Measurements from ENCODE around the gene ZNF212.
A peak's percentile ranks its signal among the peaks of the same experiment; 100 is the strongest.

ZNF212 gene

DNA sequence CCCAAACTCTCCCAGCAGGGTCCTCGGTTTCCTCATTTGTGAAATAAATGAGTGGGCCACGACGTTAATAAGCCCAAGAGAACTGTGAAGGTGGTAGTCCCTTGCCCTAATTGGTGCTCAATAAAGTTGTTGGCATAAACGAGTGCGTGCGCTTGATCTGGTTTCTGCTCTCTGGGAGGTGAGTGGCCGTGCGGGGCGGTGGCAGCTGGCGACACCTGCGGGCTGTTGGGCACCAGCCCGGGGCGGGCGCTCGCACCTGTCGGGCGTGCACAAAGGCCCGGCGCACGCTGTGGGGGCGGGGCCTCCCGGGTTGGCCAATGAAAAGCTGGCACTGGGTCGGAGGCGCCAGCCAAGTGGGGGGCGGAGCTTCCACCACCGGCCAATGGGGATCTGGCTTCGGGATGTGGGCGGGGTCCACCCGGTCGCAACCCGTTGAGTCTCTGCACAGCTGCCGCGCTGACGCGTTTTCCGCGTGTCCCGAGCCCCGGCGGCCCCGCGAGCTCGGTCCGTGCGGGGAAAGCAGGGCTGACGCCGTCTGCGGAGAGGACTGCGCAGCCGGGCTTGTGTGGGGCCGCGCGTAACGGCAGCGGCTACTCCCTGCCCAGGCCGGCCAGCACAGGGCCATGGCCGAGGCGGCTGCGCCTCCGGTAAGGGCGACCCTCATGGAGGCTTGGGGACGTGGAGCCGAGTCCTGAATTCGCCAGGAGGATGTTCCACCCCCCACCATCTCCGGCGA lies 45.6 kb downstream of the ZNF212 start:
- H3K9ac ChIP-seq (ENCODE audit: low read depth in 1 of 2, low read length in 2 of 2), result peak overlapping the region; percentile 74 to 79
- no peaks in the 10 kb centered on the region for H3K9me3 ChIP-seq (ENCODE audit: control insufficient read depth in 2 of 2, low read length in 2 of 2)
- peaks cover 10 to 13% of the 10 kb centered on the region in 2 donors for H3K4me1 ChIP-seq (ENCODE audit: control insufficient read depth in 2 of 2, insufficient read depth in 2 of 2, low read length in 2 of 2)
- H3K4me3 ChIP-seq (ENCODE audit: low read length in 2 of 2), result peak overlapping the region; percentile 69 to 82
- peak overlapping the region in 1 of 2 donors; percentile 39 for H3K27ac ChIP-seq (ENCODE audit: low read depth in 2 of 2, low read length in 2 of 2)
- H3K36me3 ChIP-seq (ENCODE audit: control insufficient read depth in 2 of 2, insufficient read depth in 2 of 2, low read length in 2 of 2), result peaks cover 5 to 10% of the 10 kb centered on the region in 2 donors
- no peaks in the 10 kb centered on the region for H3K27me3 ChIP-seq (ENCODE audit: control insufficient read depth in 2 of 2, insufficient read depth in 2 of 2, low read length in 2 of 2)

DNA sequence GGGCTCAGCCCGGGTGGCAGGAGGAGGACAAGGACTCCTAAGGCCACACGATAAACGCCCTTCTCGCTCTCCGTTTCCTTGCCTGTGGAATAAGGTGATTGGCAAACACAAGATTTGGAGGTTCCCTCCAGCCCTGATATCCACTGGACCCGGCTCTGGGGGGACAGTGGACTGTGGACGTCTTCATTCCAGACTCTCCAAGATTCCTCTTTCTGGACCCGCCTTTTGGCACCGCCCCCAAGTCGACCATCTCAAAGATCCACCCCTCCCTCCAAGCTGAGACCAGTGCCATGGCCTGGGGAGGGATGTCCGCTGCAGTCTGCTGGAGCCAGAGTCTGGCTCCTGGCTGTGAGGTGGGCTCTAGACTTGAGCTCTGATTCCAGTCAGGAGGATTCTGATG lies 46.2 kb downstream of the ZNF212 start:
- H3K9me3 ChIP-seq (ENCODE audit: control insufficient read depth in 2 of 2, low read length in 2 of 2), result no peaks in the 10 kb centered on the region
- H3K4me1 ChIP-seq (ENCODE audit: control insufficient read depth in 2 of 2, insufficient read depth in 2 of 2, low read length in 2 of 2), result peaks cover 10 to 13% of the 10 kb centered on the region in 2 donors
- H3K27me3 ChIP-seq (ENCODE audit: control insufficient read depth in 2 of 2, insufficient read depth in 2 of 2, low read length in 2 of 2), result no peaks in the 10 kb centered on the region
- H3K36me3 ChIP-seq (ENCODE audit: control insufficient read depth in 2 of 2, insufficient read depth in 2 of 2, low read length in 2 of 2), result peaks cover 2 to 8% of the 10 kb centered on the region in 2 donors
- no peak overlapping the region for H3K27ac ChIP-seq (ENCODE audit: low read depth in 2 of 2, low read length in 2 of 2)
- H3K9ac ChIP-seq (ENCODE audit: low read depth in 1 of 2, low read length in 2 of 2), result peak overlapping the region; percentile 74 to 79
- peak overlapping the region; percentile 69 to 82 for H3K4me3 ChIP-seq (ENCODE audit: low read length in 2 of 2)

DNA sequence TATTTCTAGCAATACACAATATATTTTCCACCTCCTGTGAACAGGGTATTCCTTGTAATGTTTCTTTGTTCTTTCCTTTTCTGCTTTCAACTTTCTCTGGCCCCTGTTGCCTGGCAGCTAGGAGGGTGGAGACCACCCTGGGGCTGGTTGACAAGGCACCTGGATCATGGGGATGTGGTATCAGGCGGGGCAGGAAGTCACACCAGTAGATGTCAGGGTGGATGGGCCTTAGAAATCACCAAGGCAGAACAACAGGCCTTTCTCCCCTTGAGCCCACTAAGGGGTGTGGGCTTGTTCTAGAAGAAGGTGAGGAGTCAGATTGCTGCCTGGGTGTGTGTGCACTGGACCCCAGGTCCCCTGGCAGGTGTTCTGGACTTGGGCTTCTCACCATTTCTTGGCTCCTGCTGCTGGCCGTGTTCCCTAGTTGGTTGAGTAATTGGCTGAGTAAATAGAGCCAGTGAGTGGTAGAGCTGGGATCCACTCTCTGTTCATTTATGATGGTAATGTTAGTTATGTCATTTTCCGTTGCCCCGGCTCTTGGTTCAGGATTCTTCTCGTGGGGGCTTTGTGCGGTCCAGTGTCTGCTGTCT lies 47.5 kb downstream of the ZNF212 start:
- no peak overlapping the region for H3K4me3 ChIP-seq (ENCODE audit: low read length in 2 of 2)
- H3K9ac ChIP-seq (ENCODE audit: low read depth in 1 of 2, low read length in 2 of 2), result no peak overlapping the region
- H3K9me3 ChIP-seq (ENCODE audit: control insufficient read depth in 2 of 2, low read length in 2 of 2), result no peaks in the 10 kb centered on the region
- peaks cover 10 to 13% of the 10 kb centered on the region in 2 donors for H3K4me1 ChIP-seq (ENCODE audit: control insufficient read depth in 2 of 2, insufficient read depth in 2 of 2, low read length in 2 of 2)
- no peaks in the 10 kb centered on the region for H3K27me3 ChIP-seq (ENCODE audit: control insufficient read depth in 2 of 2, insufficient read depth in 2 of 2, low read length in 2 of 2)
- H3K27ac ChIP-seq (ENCODE audit: low read depth in 2 of 2, low read length in 2 of 2), result no peak overlapping the region
- peaks cover 0 to 3% of the 10 kb centered on the region in 2 donors for H3K36me3 ChIP-seq (ENCODE audit: control insufficient read depth in 2 of 2, insufficient read depth in 2 of 2, low read length in 2 of 2)

DNA sequence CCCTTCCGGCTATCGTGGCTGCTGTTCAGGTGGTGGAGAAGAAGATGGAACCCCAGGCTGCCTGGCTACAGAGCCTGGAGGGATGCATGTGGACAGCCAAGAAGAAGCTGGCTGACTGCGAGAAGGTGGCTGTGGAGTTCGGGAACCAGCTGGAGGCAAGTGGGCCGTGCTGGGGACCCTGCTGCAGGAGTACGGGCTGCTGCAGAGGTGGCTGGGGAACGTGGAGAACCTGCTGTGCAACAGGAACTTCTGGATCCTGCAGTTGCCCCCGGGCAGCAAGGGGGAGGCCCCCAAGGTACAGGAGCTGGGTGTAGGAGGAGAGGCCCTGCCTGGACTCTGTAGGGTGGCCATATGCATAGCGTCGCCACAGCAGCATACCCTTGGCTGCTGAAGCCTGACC lies 48.2 kb downstream of the ZNF212 start:
- H3K27me3 ChIP-seq (ENCODE audit: control insufficient read depth in 2 of 2, insufficient read depth in 2 of 2, low read length in 2 of 2), result no peaks in the 10 kb centered on the region
- peaks cover 10 to 13% of the 10 kb centered on the region in 2 donors for H3K4me1 ChIP-seq (ENCODE audit: control insufficient read depth in 2 of 2, insufficient read depth in 2 of 2, low read length in 2 of 2)
- H3K4me3 ChIP-seq (ENCODE audit: low read length in 2 of 2), result no peak overlapping the region
- peaks cover 0 to 3% of the 10 kb centered on the region in 2 donors for H3K36me3 ChIP-seq (ENCODE audit: control insufficient read depth in 2 of 2, insufficient read depth in 2 of 2, low read length in 2 of 2)
- H3K27ac ChIP-seq (ENCODE audit: low read depth in 2 of 2, low read length in 2 of 2), result no peak overlapping the region
- no peaks in the 10 kb centered on the region for H3K9me3 ChIP-seq (ENCODE audit: control insufficient read depth in 2 of 2, low read length in 2 of 2)
- no peak overlapping the region for H3K9ac ChIP-seq (ENCODE audit: low read depth in 1 of 2, low read length in 2 of 2)

DNA sequence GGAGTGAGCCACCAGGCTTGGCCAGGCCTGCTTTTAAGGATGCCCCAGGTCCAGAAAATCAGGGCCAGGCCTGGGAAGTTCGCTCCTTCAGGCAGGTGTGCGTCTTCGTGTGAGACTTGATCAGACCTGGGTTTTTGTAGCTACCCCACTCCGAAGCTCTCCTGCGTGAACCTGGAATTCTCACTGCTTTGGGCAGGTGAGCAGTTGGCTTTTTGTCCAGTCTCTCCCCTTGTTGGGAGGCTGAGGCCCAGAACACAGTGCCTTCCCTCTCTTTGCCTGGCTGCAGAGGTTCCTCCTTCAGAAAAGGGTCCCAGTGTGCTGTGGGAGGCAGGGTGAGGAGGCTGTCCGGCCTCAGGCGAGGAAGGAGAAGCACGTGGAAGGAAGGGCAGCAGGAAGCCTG lies 49.8 kb downstream of the ZNF212 start:
- Histone ChIP-seq H3K27me3 (ENCODE audit: control insufficient read depth in 2 of 2, insufficient read depth in 2 of 2, low read length in 2 of 2) (no peaks in the 10 kb centered on the region), H3K27ac (ENCODE audit: low read depth in 2 of 2, low read length in 2 of 2) (no peak overlapping the region), H3K4me1 (ENCODE audit: control insufficient read depth in 2 of 2, insufficient read depth in 2 of 2, low read length in 2 of 2) (peaks cover 10 to 13% of the 10 kb centered on the region in 2 donors), H3K36me3 (ENCODE audit: control insufficient read depth in 2 of 2, insufficient read depth in 2 of 2, low read length in 2 of 2) (peaks cover 0 to 6% of the 10 kb centered on the region in 2 donors), H3K4me3 (ENCODE audit: low read length in 2 of 2) (no peak overlapping the region), H3K9me3 (ENCODE audit: control insufficient read depth in 2 of 2, low read length in 2 of 2) (no peaks in the 10 kb centered on the region), H3K9ac (ENCODE audit: low read depth in 1 of 2, low read length in 2 of 2) (no peak overlapping the region)

DNA sequence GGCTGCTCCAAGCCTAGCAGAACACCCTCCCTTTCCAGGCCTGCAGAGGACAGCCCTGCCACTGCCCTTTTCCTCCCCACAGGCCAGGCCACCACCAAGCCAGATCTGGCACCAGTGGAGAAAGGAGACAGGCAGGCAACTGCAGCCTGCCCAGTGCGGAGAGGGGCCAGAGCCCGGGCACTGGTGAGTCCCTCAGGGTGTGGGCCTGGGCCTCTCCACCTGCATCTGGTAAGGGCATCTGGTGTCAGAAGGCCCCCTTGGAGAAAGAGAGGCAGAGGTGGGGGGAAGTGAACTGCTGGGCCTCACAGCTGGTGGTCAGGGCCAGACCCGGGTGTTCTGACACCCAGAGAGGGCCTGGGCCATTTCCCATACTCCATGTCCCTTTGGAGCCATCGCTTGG lies 50.4 kb downstream of the ZNF212 start:
- Histone ChIP-seq H3K9me3 (ENCODE audit: control insufficient read depth in 2 of 2, low read length in 2 of 2) (no peaks in the 10 kb centered on the region), H3K4me1 (ENCODE audit: control insufficient read depth in 2 of 2, insufficient read depth in 2 of 2, low read length in 2 of 2) (peaks cover 7 to 8% of the 10 kb centered on the region in 2 donors), H3K27me3 (ENCODE audit: control insufficient read depth in 2 of 2, insufficient read depth in 2 of 2, low read length in 2 of 2) (no peaks in the 10 kb centered on the region), H3K36me3 (ENCODE audit: control insufficient read depth in 2 of 2, insufficient read depth in 2 of 2, low read length in 2 of 2) (peaks cover 0 to 9% of the 10 kb centered on the region in 2 donors), H3K4me3 (ENCODE audit: low read length in 2 of 2) (no peak overlapping the region), H3K9ac (ENCODE audit: low read depth in 1 of 2, low read length in 2 of 2) (no peak overlapping the region), H3K27ac (ENCODE audit: low read depth in 2 of 2, low read length in 2 of 2) (no peak overlapping the region)

DNA sequence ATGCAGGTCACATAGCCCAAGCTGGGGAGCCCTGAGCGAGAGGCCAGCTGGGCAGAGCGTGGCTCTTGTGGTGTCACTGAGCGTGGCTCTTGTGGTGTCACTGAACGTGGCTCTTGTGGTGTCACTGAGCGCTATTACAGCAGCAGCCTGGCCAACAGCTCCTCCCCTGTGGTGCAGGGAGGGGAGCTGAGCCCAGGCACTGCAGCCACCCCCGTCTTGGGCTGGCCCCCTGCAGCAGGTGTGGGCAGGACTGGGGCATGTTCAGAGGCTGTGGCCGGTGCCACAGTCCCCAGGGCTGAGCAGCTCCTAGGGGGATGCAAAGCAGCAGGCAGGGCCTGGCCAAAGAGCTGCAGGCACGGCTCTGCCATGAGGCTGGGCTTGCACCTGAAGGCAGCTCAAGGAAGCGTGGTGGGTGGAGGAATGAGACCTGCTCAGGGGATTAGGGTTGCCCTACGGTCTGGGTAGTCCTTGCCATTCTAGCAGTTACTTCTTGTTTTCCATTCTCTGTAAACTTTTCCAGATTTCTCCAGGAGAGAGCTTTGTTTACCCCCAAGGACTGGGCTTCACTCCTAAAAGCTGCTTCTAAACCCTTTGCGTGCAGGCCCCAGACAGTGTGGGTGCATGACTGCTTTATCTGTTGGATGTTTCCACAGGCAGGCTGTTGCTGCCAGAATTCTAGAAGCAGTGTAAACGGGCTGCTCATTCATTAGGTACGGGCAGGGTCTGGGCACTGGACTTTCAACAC lies 51.8 kb downstream of the ZNF212 start:
- Histone ChIP-seq H3K4me3 (ENCODE audit: low read length in 2 of 2) (no peak overlapping the region), H3K27ac (ENCODE audit: low read depth in 2 of 2, low read length in 2 of 2) (no peak overlapping the region), H3K9ac (ENCODE audit: low read depth in 1 of 2, low read length in 2 of 2) (no peak overlapping the region), H3K36me3 (ENCODE audit: control insufficient read depth in 2 of 2, insufficient read depth in 2 of 2, low read length in 2 of 2) (peaks cover 0 to 9% of the 10 kb centered on the region in 2 donors), H3K9me3 (ENCODE audit: control insufficient read depth in 2 of 2, low read length in 2 of 2) (no peaks in the 10 kb centered on the region), H3K4me1 (ENCODE audit: control insufficient read depth in 2 of 2, insufficient read depth in 2 of 2, low read length in 2 of 2) (no peaks in the 10 kb centered on the region), H3K27me3 (ENCODE audit: control insufficient read depth in 2 of 2, insufficient read depth in 2 of 2, low read length in 2 of 2) (no peaks in the 10 kb centered on the region)

DNA sequence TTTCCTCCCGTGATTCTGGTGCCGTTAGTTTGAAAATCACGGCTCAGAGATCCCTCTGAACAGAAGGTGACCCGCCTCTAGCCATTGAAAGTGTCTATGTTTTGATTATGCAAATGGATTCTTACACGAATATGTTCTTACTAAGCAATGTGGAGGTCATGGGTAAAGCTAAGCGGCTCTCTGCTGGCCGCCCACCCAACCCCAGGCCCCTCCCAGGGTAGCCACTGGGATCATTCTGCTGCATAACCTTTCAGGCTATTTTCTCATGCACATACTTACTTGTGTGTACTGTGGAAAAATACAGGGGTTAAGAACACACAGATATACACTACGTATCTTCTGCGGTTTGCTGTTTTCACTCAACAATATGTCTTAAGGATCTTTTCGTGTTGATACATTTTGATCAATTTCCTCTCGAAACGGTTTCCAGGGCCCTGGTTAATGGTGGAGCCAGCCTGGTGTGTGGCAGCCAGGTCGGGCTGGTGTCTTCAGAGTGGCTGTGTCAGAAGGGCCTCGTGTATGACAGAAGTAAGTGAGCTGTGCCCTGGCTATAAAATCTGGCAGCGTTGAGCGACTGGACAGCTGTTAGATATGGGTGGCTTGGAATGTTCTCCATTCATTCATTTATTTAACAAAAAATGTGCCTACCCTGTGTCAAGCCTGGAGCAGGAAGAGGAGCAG lies 52.5 kb downstream of the ZNF212 start:
- no peak overlapping the region for H3K27ac ChIP-seq (ENCODE audit: low read depth in 2 of 2, low read length in 2 of 2)
- peaks cover 0 to 9% of the 10 kb centered on the region in 2 donors for H3K36me3 ChIP-seq (ENCODE audit: control insufficient read depth in 2 of 2, insufficient read depth in 2 of 2, low read length in 2 of 2)
- no peaks in the 10 kb centered on the region for H3K4me1 ChIP-seq (ENCODE audit: control insufficient read depth in 2 of 2, insufficient read depth in 2 of 2, low read length in 2 of 2)
- no peaks in the 10 kb centered on the region for H3K9me3 ChIP-seq (ENCODE audit: control insufficient read depth in 2 of 2, low read length in 2 of 2)
- H3K4me3 ChIP-seq (ENCODE audit: low read length in 2 of 2), result no peak overlapping the region
- H3K27me3 ChIP-seq (ENCODE audit: control insufficient read depth in 2 of 2, insufficient read depth in 2 of 2, low read length in 2 of 2), result no peaks in the 10 kb centered on the region
- no peak overlapping the region for H3K9ac ChIP-seq (ENCODE audit: low read depth in 1 of 2, low read length in 2 of 2)

DNA sequence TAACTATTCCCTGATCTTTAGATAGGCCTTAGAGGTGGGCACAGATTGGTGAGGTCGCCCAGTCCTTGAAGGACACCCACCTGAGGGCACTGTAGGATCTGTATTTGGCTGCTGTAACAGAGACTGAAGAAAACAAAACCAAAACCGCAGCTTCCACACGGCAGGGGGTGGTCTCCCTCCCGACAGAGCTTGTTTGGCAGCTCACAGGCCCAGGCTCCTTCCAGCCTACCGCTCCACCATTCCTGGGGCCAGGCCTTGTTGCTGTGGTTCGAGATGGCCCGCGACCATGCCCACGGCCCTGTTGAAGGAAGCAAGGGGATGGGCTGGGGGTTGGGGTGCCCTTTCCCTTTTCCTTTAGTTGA lies 53.0 kb downstream of the ZNF212 start:
- Histone ChIP-seq H3K27me3 (ENCODE audit: control insufficient read depth in 2 of 2, insufficient read depth in 2 of 2, low read length in 2 of 2) (no peaks in the 10 kb centered on the region), H3K9ac (ENCODE audit: low read depth in 1 of 2, low read length in 2 of 2) (no peak overlapping the region), H3K4me1 (ENCODE audit: control insufficient read depth in 2 of 2, insufficient read depth in 2 of 2, low read length in 2 of 2) (no peaks in the 10 kb centered on the region), H3K9me3 (ENCODE audit: control insufficient read depth in 2 of 2, low read length in 2 of 2) (no peaks in the 10 kb centered on the region), H3K36me3 (ENCODE audit: control insufficient read depth in 2 of 2, insufficient read depth in 2 of 2, low read length in 2 of 2) (peaks cover 0 to 9% of the 10 kb centered on the region in 2 donors), H3K4me3 (ENCODE audit: low read length in 2 of 2) (no peak overlapping the region), H3K27ac (ENCODE audit: low read depth in 2 of 2, low read length in 2 of 2) (no peak overlapping the region)

DNA sequence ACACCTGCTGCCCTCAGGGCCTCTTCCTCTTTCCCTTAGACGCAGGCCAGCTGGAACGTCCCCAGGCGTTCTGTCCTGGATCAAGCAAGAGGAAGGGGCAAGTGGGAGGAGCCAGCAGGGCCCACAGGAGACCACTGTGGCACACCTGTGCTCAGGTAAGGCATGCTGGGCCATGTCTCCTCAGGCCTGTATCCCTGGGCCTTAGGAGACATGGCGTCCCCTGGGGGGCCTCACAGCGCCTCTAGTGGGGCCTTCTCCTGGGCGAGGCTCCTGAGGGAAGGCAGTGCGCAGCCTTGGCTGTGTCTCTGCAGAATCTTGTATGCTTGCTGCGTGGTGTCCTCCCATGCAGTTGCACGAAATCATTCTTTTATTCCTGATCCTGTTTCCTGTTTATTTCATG lies 53.9 kb downstream of the ZNF212 start:
- no peak overlapping the region for H3K9ac ChIP-seq (ENCODE audit: low read depth in 1 of 2, low read length in 2 of 2)
- H3K36me3 ChIP-seq (ENCODE audit: control insufficient read depth in 2 of 2, insufficient read depth in 2 of 2, low read length in 2 of 2), result peaks cover 0 to 9% of the 10 kb centered on the region in 2 donors
- H3K4me3 ChIP-seq (ENCODE audit: low read length in 2 of 2), result no peak overlapping the region
- no peaks in the 10 kb centered on the region for H3K9me3 ChIP-seq (ENCODE audit: control insufficient read depth in 2 of 2, low read length in 2 of 2)
- no peaks in the 10 kb centered on the region for H3K4me1 ChIP-seq (ENCODE audit: control insufficient read depth in 2 of 2, insufficient read depth in 2 of 2, low read length in 2 of 2)
- H3K27ac ChIP-seq (ENCODE audit: low read depth in 2 of 2, low read length in 2 of 2), result no peak overlapping the region
- no peaks in the 10 kb centered on the region for H3K27me3 ChIP-seq (ENCODE audit: control insufficient read depth in 2 of 2, insufficient read depth in 2 of 2, low read length in 2 of 2)

Data from mucosa of rectum (tissue), 2 donors.